Endodermal cell (in vitro differentiated cells): ENCODE results near the gene MALRD1. TPM values are rescaled to one million over a fixed set of nuclear protein-coding genes. Genes with fewer than 3 reads are reported as not detected.
A peak's percentile ranks its signal among the peaks of the same experiment; 100 is the strongest.

Source experiments
- DNase-seq: peaks from one replicate; pipeline ENCODE4 v3.0.0-alpha.2; 2017
- H3K27ac ChIP-seq: 2 replicates; pipeline ENCODE4 v1.5.1; 2013; ENCODE audit warnings: mild to moderate bottlenecking, low read depth, low read length, moderate library complexity
- H3K27me3 ChIP-seq: 2 replicates; pipeline ENCODE4 v1.6.1; 2013; ENCODE audit warnings: mild to moderate bottlenecking, low read length, moderate library complexity; ENCODE audit not compliant: insufficient read depth, control insufficient read depth, poor library complexity, severe bottlenecking
- H3K36me3 ChIP-seq: 2 replicates; pipeline ENCODE4 v1.7.0; 2013; ENCODE audit warnings: mild to moderate bottlenecking, low read length, moderate library complexity; ENCODE audit not compliant: control insufficient read depth, insufficient read depth
- H3K4me1 ChIP-seq: one replicate; pipeline ENCODE4 v1.7.0; 2013; ENCODE audit warnings: low read length; ENCODE audit not compliant: control insufficient read depth, insufficient read depth
- H3K4me3 ChIP-seq: 2 replicates; pipeline ENCODE4 v1.5.1; 2013; ENCODE audit warnings: mild to moderate bottlenecking, low read length, moderate library complexity
- H3K9ac ChIP-seq: 2 replicates; pipeline ENCODE4 v1.6.1; 2013; ENCODE audit warnings: mild to moderate bottlenecking, low read length, moderate library complexity; ENCODE audit not compliant: poor library complexity, severe bottlenecking; ENCODE audit errors: extremely low read depth
- H3K9me3 ChIP-seq: 2 replicates; pipeline ENCODE4 v1.6.1; 2013; ENCODE audit warnings: mild to moderate bottlenecking, low read length, moderate library complexity; ENCODE audit not compliant: control insufficient read depth
- H3K27ac Mint-ChIP-seq: 2 replicates; pipeline ENCODE4 v1.8.0; 2020; ENCODE audit warnings: mixed read lengths
- H3K27me3 Mint-ChIP-seq: 2 replicates; pipeline ENCODE4 v1.8.0; 2021; ENCODE audit warnings: mild to moderate bottlenecking, mixed read lengths; ENCODE audit not compliant: insufficient read depth
- H3K36me3 Mint-ChIP-seq: 2 replicates; pipeline ENCODE4 v1.8.0; 2020; ENCODE audit warnings: low read depth, mixed read lengths
- H3K4me1 Mint-ChIP-seq: 2 replicates; pipeline ENCODE4 v1.8.0; 2020; ENCODE audit warnings: mixed read lengths
- H3K4me3 Mint-ChIP-seq: 2 replicates; pipeline ENCODE4 v1.8.0; 2020; ENCODE audit warnings: mild to moderate bottlenecking, moderate library complexity, mixed read lengths
- H3K9me3 Mint-ChIP-seq: 2 replicates; pipeline ENCODE4 v1.8.0; 2020; ENCODE audit warnings: mild to moderate bottlenecking, mixed read lengths
- CTCF ChIP-seq: fragments of 200-600 bp; sonication (generic); conservative IDR thresholded peaks from 2 replicates; pipeline ENCODE4 v1.5.0; 2021; ENCODE audit warnings: antibody characterized with exemption, mild to moderate bottlenecking
- WGBS, 2 experiments: methylation state at CpG; one replicate each; pipeline versions ENCODE4 v1.1.5 to v1.1.7; 2013; ENCODE audit warnings: missing lambda C conversion rate in 2 of 2, mixed read lengths in 1 of 2; ENCODE audit not compliant: insufficient coverage in 1 of 2, insufficient read length in 1 of 2; 5-methylcytosine and 5-hydroxymethylcytosine counted together
- total RNA-seq, 2 donors: library from RNA; stranded (reverse); fragmentation: NEBNext Ultra II Directional in 1 of 2; extraction: Animal tissue kit (Norgen Biotek cat#: 25700) in 1 of 2; gene quantifications; 2 replicates in 1 of 2; 3 replicates in 1 of 2; pipeline ENCODE4 v1.2.1, GENCODE V29; 2021

The MALRD1 gene
- total RNA-seq, 2 donors from 2014 or later, result 0.64 to 1.5 TPM

- Histone ChIP-seq H3K27ac (no peak overlapping the region), H3K9ac (no peak overlapping the region), H3K27me3 (no peaks in the 10 kb centered on the region), H3K36me3 (no peaks in the 10 kb centered on the region), H3K4me3 (no peak overlapping the region), H3K9me3 (no peaks in the 10 kb centered on the region), H3K4me1 (no peaks in the 10 kb centered on the region)
- Mint-ChIP-seq H3K4me3 (no peak overlapping the region), H3K9me3 (peaks cover 1% of the 10 kb centered on the region), H3K36me3 (no peaks in the 10 kb centered on the region), H3K27me3 (no peaks in the 10 kb centered on the region), H3K27ac (no peak overlapping the region), H3K4me1 (no peaks in the 10 kb centered on the region)
- 88% methylated on average over 2 of the region's 3 CpGs; no CpG with 5 or more reads in 1 of the 2 experiments for WGBS, 2 experiments
- DNase-seq, result no peak
- TF ChIP-seq CTCF, result no peak
These were observed 640.6 kb downstream of the MALRD1 start for GRCh38 chr10:19689231-19689630.

GRCh38 chr10:19699299-19699698 lies 650.7 kb downstream of the MALRD1 start:
- no peak for DNase-seq
- 85 to 93% methylated on average over 2 to 3 of the region's 3 CpGs for WGBS, 2 experiments
- Histone ChIP-seq H3K27ac (no peak overlapping the region), H3K4me1 (peaks cover 3% of the 10 kb centered on the region), H3K36me3 (no peaks in the 10 kb centered on the region), H3K9ac (no peak overlapping the region), H3K27me3 (peaks cover 10% of the 10 kb centered on the region), H3K4me3 (no peak overlapping the region), H3K9me3 (no peaks in the 10 kb centered on the region)
- H3K9me3 Mint-ChIP-seq, result peaks cover 1% of the 10 kb centered on the region
- no peaks in the 10 kb centered on the region for H3K27me3 Mint-ChIP-seq
- H3K4me1 Mint-ChIP-seq, result peaks cover 4% of the 10 kb centered on the region
- no peak overlapping the region for H3K4me3 Mint-ChIP-seq
- no peaks in the 10 kb centered on the region for H3K36me3 Mint-ChIP-seq
- H3K27ac Mint-ChIP-seq, result no peak overlapping the region
- peak; percentile 59 for TF ChIP-seq CTCF

GRCh38 chr10:19701427-19702052 lies 652.9 kb downstream of the MALRD1 start:
- Histone ChIP-seq H3K9ac (no peak overlapping the region), H3K4me3 (no peak overlapping the region), H3K27ac (no peak overlapping the region), H3K27me3 (peaks cover 10% of the 10 kb centered on the region), H3K36me3 (no peaks in the 10 kb centered on the region), H3K9me3 (no peaks in the 10 kb centered on the region), H3K4me1 (peaks cover 3% of the 10 kb centered on the region)
- no peaks in the 10 kb centered on the region for H3K27me3 Mint-ChIP-seq
- no peak overlapping the region for H3K4me3 Mint-ChIP-seq
- 89 to 91% methylated on average over 1 to 4 of the region's 4 CpGs for WGBS, 2 experiments
- no peak for TF ChIP-seq CTCF
- peaks cover 4% of the 10 kb centered on the region for H3K4me1 Mint-ChIP-seq
- DNase-seq, result no peak
- H3K9me3 Mint-ChIP-seq, result no peaks in the 10 kb centered on the region
- H3K27ac Mint-ChIP-seq, result no peak overlapping the region
- no peaks in the 10 kb centered on the region for H3K36me3 Mint-ChIP-seq
